ENCODE measurements around the gene TSPEAR. TPM values are rescaled to one million over a fixed set of nuclear protein-coding genes. Genes with fewer than 3 reads are reported as not detected.
"Not testable (repeated sequence)": the region's sequence is repeated elsewhere in the genome, so short reads cannot be mapped to it uniquely, and the experiment has no call there.

TSPEAR gene
- total RNA-seq, 1 donor from 2014 or later: 0.10 TPM

- no peak for DNase-seq (ENCODE audit: low spot score)
Observed at GRCh38 chr21:44702973-44703730, 8.2 kb downstream of the TSPEAR start.

GRCh38 chr21:44702111-44702972 lies 9.0 kb downstream of the TSPEAR start:
- DNase-seq (ENCODE audit: low spot score): peak; percentile 26

- DNase-seq (ENCODE audit: low spot score): no peak
Observed at GRCh38 chr21:44701541-44701940, 9.8 kb downstream of the TSPEAR start.

- DNase-seq (ENCODE audit: low spot score): no peak
Observed at GRCh38 chr21:44701023-44701400, 10.4 kb downstream of the TSPEAR start.

- DNase-seq (ENCODE audit: low spot score): no peak
Observed at GRCh38 chr21:44700101-44701022, 11.0 kb downstream of the TSPEAR start.

- no peak for DNase-seq (ENCODE audit: low spot score)
Observed at GRCh38 chr21:44699502-44700001, 11.8 kb downstream of the TSPEAR start.

GRCh38 chr21:44697811-44698734 lies 13.3 kb downstream of the TSPEAR start:
- no peak for DNase-seq (ENCODE audit: low spot score)

- DNase-seq (ENCODE audit: low spot score): not testable (repeated sequence)
Observed at GRCh38 chr21:44697172-44697810, 14.1 kb downstream of the TSPEAR start, which contains the start of gene KRTAP10-12. TSS of gene KRTAP10-12 (plus strand) at chr21:44697172. CDS start at chr21:44697202, 30 bp downstream.

- DNase-seq (ENCODE audit: low spot score): no peak
Observed at GRCh38 chr21:44696572-44696971, 14.8 kb downstream of the TSPEAR start.

- no peak for DNase-seq (ENCODE audit: low spot score)
Observed at GRCh38 chr21:44695641-44696040, 15.7 kb downstream of the TSPEAR start.

GRCh38 chr21:44695184-44695583 lies 16.2 kb downstream of the TSPEAR start:
- DNase-seq (ENCODE audit: low spot score): no peak

GRCh38 chr21:44694776-44695175 lies 16.6 kb downstream of the TSPEAR start:
- DNase-seq (ENCODE audit: low spot score): no peak

- no peak for DNase-seq (ENCODE audit: low spot score)
Observed at GRCh38 chr21:44692798-44693512, 18.4 kb downstream of the TSPEAR start.

- no peak for DNase-seq (ENCODE audit: low spot score)
Observed at GRCh38 chr21:44691686-44692085, 19.7 kb downstream of the TSPEAR start.

GRCh38 chr21:44689740-44690139 lies 21.6 kb downstream of the TSPEAR start:
- DNase-seq (ENCODE audit: low spot score): not testable (repeated sequence)

GRCh38 chr21:44687671-44688070 lies 23.7 kb downstream of the TSPEAR start:
- no peak for DNase-seq (ENCODE audit: low spot score)

- no peak for DNase-seq (ENCODE audit: low spot score)
Observed at GRCh38 chr21:44686843-44687561, 24.4 kb downstream of the TSPEAR start.

- DNase-seq (ENCODE audit: low spot score): no peak
Observed at GRCh38 chr21:44686000-44686781, 25.2 kb downstream of the TSPEAR start.
